SIG-M5 treated with dmso at 0.1 percent for 504 hours (cell line): ENCODE measurements around the gene ARHGAP30.
"Not testable (repeated sequence)": the region's sequence is repeated elsewhere in the genome, so short reads cannot be mapped to it uniquely, and the experiment has no call there.

Experiments
- DNase-seq: peaks from one replicate; lab custom pipeline; 2025; ENCODE audit not compliant: unreplicated experiment; lab: John Stamatoyannopoulos, UW

The ARHGAP30 gene

DNA sequence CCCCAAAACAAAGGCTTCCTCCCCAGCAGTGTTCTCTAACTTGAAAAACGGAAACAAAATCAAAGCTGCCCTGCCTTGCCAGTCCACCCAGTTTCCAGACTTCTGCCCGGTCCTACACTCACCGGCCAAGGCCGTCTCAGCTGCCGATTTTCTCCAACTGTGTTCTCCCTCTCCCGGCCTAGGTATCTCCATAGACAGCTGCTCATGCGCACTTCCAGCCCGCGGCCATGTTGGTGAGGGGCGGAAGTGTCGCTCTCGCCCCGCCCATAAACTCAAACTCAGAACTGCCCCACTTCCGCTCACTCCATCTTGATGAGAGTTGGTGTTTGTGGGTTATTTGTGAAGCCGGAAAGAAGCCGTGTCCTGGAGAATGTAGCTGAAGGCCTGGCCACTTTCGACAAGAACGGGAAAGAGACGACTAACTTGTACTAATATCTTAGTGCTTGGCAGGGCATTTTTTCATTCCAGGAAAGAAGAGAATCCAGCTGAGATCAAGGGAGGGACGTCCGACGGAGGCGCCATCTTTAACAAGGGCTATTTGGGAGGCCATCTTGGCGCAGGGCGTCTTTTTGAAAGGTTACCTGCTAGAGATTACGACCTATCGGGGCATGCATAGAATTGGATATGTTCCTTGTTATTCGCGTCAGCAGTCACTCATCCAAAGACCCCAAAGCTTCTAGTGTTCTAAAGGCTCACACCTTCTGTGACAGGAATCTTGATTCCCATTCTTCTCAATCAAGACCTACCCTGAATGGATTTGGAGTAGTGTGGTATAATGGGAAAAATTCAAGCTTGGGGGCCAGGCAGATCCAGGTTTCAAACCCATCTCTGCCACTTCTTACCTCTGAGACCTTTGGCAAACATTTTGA, 23.7 kb downstream of the ARHGAP30 start, which contains the start of gene USF1:
Gene USF1 (minus strand): TSS at position 242 of the 869 bp plus-strand sequence. CDS start 2,702 bp downstream, outside the sequence.
- DNase-seq = peak; percentile 99

DNA sequence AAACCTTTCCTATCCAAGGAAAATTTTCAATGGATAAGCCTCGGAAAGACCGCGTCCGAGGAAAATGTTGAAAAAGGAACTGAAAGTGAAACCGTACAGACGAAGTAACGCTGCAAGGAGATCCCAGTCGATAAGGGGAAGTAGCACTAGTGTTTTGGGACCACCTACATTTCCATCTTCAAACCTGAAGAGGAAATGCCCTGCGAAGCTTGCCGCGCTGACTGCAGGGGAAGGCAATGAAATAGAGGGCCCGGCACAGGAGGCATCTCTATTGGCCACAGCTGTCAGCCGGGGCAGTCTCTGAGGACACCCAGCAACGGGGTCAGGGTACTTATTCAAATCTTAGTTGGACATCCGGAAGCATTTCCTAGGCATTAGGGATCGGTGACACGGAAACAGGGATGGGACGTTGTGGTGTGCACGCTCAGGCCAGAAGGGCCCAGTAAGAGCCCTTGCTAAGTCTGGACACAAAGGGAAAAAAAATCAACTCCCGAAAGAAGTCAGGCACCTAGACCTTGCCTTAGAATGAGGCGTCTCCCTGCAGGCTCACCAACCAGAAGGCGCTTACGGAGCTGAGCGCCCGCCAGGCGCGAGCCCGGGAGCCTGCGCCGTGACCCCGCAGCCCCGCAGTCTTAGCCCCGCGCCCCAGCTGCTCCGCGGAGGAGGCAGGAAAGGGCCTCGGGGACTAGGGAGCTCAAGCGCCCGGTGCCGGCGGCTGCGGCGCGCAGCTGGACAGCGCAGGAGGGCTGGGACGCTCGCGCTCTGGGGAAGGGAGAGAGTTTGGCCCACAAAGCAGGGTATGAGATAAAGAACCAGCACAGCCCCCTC, 24.6 kb downstream of the ARHGAP30 start:
- peak; percentile 99 for DNase-seq

DNA sequence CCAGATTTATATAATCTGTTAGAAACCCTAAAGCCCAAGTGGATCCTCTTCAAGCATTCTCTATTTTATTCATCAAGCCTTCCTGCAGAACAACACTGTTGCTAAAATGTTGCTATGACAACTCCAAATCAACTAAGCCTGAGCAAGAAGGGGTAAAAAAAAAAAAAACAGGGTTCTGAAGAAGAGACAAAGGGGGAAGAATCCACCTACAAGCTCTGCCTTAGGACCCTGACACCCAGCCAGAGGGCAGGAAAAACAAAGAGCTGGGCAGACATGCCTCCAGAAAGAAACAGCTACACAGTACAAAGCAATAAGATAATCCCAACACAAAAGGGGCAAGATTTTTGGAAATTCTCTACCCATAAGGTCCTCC, 25.2 kb downstream of the ARHGAP30 start:
- DNase-seq = peak; percentile 71

DNA sequence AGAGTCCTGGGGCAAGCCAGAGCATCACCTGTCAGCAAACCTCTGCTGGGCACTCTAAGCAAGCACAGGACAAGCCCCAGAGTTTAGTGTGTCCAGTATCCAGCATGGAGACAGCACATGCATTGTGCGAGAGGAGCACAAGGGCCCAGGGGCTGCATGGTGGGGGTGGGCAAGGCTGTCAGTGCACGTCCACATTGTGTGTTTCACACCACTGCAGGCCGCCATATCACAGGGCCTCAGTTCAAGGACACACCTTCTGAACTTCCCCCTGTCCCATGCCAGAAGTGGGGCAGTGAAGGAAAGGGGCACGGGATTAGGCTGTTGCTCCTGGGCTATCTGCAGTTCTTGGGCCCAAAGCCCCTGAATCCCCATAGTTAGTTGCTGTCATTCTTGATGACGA, 30.1 kb downstream of the ARHGAP30 start:
- DNase-seq = no peak

DNA sequence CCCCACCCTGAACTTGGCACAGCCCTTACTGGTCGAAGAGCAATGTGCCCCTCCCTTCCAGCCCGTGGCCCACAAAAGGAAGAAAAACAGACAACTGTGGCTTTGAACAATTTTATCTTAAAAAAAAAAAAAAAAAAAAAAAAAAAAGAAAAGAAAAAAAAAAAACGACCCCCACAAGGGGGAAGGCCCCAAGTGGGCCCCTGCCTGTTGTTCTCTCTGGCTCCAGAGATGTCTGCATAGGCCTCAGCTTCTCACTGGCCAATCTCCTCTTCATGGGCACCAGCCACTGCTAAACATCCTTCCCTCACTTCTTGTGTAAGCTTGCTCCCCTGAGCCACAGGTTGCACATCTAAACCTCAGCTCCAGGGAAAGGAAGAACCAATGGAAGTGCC, 30.5 kb downstream of the ARHGAP30 start:
- DNase-seq = no peak

DNA sequence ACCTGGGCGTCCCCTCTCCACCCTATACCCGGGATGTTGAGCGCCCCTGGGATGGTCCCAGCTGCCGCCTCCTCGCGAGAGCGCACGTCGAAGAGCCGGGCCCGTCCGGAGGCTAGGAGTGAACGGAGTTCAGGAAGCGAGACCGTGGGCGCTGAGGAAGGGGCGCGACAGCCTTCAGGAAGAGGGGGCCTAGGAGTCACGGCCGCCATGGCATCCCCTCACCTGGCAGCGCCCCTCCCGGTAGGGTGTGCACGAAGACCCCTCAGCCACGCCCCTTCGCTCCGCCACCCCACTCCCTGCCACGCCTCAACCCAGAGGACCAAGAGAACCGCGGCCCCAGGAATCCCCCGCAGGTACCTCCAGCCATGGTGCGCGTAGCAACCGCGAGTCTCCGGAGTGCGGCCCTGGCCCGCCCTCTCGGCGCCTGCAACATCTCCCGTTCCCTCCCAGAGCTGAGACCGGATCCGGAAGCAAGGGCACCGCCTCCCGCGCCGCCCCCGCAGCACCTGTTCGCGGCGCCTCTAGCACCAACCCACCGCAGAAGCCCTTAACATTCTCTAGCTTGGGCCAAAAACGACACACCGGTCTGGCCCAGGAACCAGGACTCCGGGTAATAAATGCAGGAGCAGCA, 31.1 kb downstream of the ARHGAP30 start, which contains the start of gene TSTD1:
Gene TSTD1 (minus strand): TSS at position 442 of the 631 bp plus-strand sequence. CDS start 75 bp downstream, at position 367.
- peak; percentile 19 for DNase-seq

DNA sequence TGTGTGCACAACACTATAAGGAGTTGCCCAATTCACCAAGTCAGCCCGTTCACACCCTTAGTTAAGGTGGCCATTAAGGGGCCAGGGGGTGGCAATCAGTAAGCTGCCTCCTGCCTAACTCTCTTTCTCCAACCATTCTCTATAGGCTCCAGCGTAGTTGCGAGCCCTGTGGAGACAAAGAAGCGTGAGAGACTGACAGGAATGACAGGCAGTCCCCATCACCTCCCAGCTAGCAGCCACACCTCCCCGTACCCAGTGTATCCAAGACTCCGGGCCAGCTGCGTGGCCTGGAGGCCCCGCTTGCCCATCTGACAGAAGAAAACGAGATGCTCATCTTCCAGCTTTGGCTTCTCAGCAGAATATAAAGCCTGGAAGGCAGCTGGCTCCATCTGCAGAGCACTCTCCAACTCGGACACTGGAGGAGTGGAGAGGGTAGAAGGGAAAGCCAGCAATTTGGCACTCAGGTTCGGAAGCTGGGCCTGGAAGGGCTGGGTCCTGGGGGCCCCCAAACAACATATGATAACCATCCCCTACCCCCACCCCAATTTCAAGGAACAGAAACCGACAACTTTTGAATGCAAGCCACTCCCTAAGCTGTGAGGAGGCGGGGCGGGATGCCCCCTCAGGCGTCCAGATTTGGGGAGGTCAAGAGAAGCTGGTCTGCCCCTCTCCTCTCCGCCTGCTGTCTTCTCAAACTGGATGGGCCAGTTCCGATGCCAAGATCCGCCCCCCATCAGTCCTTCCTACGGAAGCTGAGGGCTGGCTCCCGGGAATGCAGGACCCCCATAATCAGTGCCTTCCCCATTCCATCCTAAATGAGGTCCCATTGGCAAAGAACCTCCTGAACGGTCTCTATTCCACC, 31.8 kb downstream of the ARHGAP30 start:
- no peak for DNase-seq

DNA sequence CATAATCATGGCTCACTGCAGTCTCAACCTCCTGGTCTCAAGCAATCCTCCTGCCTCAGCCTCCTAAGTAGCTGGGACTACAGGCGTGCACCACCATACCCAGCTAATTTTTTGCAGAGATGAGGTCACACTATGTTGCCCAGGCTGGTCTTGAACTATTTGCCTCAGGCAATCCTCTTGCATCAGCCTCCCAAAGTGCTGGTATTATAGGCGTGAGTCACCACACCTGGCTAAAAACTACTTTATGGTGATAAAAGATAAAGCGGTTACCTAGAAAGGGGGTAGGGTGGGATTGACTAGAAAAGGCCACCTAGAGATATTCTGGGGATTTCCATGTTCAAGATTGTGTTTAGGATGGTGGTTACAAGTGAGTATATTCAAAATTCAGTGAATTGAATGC, 35.9 kb downstream of the ARHGAP30 start:
- DNase-seq = no peak

DNA sequence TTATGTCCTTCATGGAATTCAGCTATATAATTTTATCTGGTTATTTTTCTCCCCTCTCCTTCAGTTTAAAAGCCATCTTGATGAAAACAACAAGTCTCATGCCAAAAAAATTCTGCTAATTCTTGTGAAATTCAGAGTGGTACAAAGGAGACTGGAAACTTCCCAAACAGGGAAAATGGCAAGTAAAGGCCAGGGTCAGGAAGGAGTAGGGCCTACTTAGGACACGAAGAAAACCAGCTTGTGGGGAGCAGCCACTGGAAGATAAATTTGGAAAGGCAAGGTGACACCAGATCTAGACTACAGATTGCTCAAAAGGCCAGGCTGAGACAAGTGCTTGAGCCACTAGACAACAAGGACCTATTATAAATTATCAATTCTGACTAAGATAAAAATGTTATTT, 37.3 kb downstream of the ARHGAP30 start:
- no peak for DNase-seq

DNA sequence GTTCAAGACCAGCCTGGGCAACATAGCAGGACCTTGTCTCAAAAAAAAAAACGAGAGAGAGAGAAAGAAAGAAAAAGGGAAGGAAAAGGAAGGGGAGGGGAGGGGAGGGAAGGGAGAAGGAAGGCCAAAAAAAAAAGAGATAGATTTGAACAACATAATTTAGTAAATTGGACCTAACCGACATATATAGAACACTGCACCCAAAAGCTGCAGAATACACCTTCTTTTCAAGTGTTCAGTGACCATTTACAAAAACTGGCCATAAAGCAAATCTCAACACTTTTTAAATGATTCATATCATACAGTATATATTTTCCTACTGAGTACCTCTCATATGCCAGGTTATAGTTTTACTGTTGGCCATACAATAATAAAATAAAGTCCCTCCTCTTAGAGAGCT, 37.8 kb downstream of the ARHGAP30 start:
- DNase-seq = no peak

DNA sequence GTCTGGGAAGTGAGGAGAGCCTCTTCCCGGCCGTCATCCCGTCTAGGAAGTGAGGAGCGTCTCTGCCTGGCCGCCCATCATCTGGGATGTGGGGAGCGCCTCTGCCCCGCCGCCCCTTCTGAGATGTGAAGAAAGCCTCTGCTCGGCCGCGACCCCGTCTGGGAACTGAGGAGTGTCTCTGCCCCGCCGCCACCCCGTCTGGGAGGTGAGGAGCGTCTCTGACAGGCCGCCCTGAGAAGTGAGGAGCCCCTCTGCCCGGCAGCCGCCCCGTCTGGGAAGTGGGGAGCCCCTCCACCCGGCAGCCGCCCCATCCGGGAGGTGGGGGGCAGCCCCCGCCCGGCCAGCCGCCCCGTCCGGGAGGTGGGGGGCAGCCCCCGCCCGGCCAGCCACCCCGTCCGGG, 40.2 kb downstream of the ARHGAP30 start:
- not testable (repeated sequence) for DNase-seq

DNA sequence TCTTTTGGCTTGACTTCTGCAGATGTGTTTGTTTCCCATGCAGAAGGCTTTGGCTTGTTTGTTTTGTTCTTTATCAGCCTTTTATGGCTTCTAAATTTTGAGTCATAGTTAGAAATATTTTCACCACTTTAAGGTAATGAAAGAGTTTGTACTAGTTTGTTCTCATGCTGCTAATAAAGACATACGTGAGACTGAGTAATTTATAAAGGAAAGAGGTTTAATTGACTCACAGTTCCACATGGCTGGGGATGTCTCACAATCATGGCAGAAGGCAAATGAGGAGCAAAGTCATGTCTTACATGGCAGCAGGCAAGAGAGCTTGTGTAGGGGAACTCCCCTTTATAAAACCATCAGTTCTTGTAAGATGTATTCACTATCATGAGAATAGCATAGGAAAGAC, 42.7 kb downstream of the ARHGAP30 start:
- not testable (repeated sequence) for DNase-seq

DNA sequence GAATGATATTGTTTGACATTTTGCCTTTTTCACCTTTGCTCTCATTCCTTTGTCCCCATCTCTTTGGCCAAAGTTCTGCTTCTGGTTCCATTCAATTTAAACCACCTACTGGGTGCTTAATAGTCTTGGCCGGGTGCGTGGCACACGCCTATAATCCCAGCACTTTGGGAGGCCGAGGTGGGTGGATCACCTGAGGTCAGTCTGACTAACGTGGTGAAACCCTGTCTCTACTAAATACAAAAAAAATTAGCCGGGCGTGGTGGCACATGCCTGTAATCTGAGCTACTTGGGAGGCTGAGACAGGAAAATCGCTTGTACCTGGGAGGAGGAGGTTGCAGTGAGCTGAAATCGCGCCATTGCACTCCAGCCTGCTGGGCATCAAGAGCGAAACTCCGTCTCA, 47.3 kb downstream of the ARHGAP30 start:
- not testable (repeated sequence) for DNase-seq

DNA sequence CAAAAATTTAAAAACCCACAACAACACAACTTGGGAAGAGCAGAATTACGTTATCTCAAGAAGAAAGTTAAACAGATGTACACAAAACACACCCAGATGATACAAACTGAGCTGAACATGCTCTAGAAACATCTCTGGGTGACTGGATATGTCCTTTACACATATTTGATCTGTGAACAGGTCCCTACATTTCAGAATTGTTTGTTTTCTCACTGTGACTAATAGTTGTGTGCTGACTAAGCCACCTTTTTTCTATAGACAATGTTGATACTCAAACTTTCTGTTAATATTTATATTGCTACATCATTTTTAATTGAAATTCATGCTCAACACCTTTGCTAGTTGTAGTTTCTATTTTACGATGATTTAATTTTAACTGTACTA, 47.7 kb downstream of the ARHGAP30 start:
- no peak for DNase-seq

DNA sequence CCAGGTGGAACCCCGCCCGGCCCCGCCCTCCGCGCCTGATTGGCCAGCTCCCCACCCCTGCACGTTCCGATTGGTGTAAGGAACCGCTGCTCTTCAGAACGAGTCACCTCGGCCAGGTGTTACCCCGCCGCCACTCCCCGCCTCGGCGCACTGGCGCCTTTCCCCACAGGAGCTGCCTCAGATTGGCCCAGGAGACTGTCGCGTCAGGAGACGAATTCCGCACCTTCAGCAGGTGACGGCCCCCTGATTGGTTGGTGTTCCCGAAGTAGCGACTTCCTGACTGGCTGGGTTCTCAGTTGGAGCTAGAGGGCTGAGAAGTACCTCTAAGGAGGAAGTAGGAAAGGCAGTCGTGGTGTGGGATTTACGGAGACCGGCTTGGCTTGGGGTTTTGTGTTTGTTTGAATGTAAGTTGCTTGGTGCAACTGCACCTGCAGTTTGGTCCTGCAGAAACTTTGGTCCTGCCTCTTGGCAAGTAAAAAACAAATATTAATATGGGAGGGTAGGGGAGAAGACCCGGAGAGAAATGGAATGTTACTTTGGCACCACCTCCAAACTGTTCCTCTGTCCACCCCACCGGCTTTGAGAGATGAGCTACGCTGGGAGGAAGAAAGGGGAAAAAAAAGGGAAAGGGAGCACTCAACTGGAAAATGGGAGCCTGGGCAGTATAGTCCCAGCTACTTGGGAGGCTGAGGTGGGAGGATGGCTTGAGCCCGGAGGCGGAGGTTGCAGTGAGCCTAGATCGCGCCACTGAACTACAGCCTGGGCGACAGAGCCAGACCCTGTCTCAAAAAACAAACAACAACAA, 48.3 kb downstream of the ARHGAP30 start:
- peak; percentile 98 for DNase-seq

DNA sequence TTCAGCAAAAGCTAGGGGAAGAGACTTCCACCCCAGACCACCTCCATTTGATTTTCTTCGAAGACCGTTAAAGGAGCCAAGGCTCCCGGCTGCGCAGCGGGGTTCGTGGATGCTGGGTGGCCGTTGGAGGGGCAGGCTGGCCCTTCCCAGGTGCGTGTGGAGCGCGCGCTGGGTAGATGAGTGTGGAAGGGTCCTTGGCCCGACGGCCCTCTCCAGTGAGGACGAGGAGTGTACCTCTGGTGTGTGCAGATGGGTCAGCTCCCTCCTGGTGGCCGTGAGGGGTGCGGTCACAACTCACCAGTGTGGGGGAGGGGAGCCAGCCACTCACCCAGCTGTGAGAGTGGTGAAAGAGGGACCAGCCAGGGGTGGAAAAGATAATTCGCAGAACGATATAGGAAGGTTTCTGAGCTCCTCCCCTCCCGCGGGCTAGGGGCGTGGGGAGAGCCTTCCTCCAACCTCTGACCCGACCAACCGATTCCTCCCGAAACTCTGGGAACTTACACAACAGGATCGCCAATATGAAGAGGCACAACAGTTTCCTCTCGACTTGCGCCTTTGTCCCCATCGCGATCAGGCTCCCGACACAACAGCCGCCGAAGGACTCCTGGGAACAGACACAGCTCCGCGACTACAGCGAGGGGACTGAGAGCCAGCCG, 49.1 kb downstream of the ARHGAP30 start, which contains the start of gene F11R:
Gene F11R (minus strand): TSS at position 644 of the 656 bp plus-strand sequence. CDS start 79 bp downstream, at position 565.
- DNase-seq = peak; percentile 82

DNA sequence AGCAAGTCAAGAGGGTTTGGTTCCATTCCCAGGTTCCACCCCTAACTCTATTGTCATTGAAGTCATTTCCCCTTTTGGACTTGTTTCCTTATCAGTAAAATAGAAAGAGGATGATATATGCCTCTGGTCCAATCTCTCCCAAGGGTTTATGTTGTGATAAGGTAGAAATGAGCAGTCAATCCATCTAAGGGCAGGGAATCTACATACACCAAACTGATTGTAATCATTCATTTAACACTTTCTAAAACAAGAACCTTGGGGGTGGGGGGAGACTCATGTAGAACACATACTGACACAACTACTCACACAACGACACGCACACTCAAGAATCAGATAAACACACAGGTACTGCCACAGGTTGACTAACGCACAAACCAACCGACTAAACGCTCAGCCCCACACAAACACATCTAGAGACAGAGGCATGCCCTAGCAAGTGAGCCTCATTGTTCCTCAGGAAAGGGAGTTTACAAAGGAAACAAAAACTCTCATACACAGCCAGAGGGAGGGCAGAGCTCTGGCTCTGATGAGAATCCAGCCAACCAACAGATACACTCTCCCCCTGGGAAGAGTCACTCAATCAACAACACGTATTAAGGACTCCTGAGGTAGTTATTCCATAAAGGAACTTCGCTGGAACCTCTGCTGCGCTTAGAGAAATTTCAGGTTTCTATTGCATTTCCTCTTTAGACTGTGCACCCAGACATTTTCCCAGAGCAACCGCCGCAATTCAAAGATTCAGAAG, 49.8 kb downstream of the ARHGAP30 start:
- peak; percentile 42 for DNase-seq

DNA sequence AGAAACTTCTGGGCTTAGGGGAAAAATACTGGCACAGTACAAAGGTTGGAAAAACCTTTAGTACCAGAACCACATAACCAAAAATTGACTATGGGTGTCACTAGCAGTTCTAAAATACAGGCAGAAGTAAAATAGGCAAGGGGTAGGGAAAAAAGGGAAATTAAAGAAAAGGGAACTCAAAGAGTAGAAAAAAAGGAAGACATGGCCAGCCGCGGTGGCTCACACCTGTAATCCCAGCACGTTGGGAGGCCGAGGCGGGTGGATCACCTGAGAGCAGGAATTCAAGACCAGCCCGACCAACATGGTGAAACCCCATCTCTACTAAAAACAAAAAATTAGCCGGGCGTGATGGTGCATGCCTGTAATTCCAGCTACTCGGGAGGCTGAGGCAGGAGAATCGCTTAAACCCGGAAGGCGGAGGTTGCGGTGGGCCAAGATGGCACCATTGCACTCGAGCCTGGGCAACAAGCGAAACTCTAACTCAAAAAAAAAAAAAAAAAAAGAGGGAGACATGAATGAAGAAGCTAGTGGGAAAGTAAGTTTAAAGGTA, 50.5 kb downstream of the ARHGAP30 start:
- peak; percentile 42 for DNase-seq
